IMR-90 (cell line): ENCODE data around the gene GSN. TPM values are rescaled to one million over a fixed set of nuclear protein-coding genes. Genes with fewer than 3 reads are reported as not detected.

Experiments used
- ATAC-seq: fragments of 200-7000 bp; cut with Tn5 transposase; 2 replicates; pipeline ENCODE4 v1.9.1; 2020; ENCODE audit warnings: low read depth, mild to moderate bottlenecking, moderate library complexity
- BruUV-seq: library from RNA; stranded (reverse); fragments of 400-500 nt; replicated peaks from 2 replicates; lab custom pipeline; 2021; lab: Mats Ljungman, UMichigan
- CTCF ChIA-PET: fragments of 300-600 bp; formaldehyde crosslinking; extraction: SDS; loops from one replicate; lab custom pipeline; 2021; ENCODE audit warnings: antibody characterized with exemption; lab: Yijun Ruan, JAX
- POLR2A ChIA-PET: fragments of 300-600 bp; sonication (Branson Sonifier 250); formaldehyde crosslinking; loops from one replicate; lab custom pipeline; 2022; ENCODE audit warnings: antibody characterized with exemption; ENCODE audit not compliant: unreplicated experiment; lab: Charles Lee
- DNase-seq: peaks from one replicate; pipeline ENCODE4 v3.0.0; 2013
- H2AFZ ChIP-seq: replicated peaks from 2 replicates; pipeline ENCODE3; 2013; ENCODE audit warnings: low read length, mild to moderate bottlenecking; ENCODE audit not compliant: poor library complexity
- H2AK5ac ChIP-seq: 2 replicates; pipeline ENCODE4 v1.6.1; 2013; ENCODE audit warnings: low read depth, low read length, inconsistent platforms
- H2AK9ac ChIP-seq: replicated peaks from 2 replicates; pipeline ENCODE3; 2013; ENCODE audit warnings: mild to moderate bottlenecking, low read depth, low read length, moderate library complexity; ENCODE audit not compliant: poor library complexity
- H2BK120ac ChIP-seq: 2 replicates; pipeline ENCODE4 v1.6.1; 2013; ENCODE audit warnings: low read depth, low read length, inconsistent platforms
- H2BK15ac ChIP-seq: 3 replicates; pipeline ENCODE4 v1.6.1; 2013; ENCODE audit warnings: low read depth, low read length, inconsistent platforms
- H2BK20ac ChIP-seq: 2 replicates; pipeline ENCODE4 v1.6.1; 2013; ENCODE audit warnings: low read depth, mild to moderate bottlenecking, inconsistent platforms, low read length, moderate library complexity
- H2BK5ac ChIP-seq: 2 replicates; pipeline ENCODE4 v1.6.1; 2013; ENCODE audit warnings: mild to moderate bottlenecking, low read depth, low read length, inconsistent platforms; ENCODE audit not compliant: poor library complexity, severe bottlenecking
- H3K14ac ChIP-seq: replicated peaks from 2 replicates; pipeline ENCODE4 v1.6.1; 2013; ENCODE audit warnings: low read depth, low read length, inconsistent platforms
- H3K18ac ChIP-seq: 2 replicates; pipeline ENCODE4 v1.6.1; 2013; ENCODE audit warnings: low read depth, low read length, control low read depth
- H3K23ac ChIP-seq: 2 replicates; pipeline ENCODE4 v1.6.1; 2013; ENCODE audit warnings: low read depth, low read length, inconsistent platforms
- H3K27ac ChIP-seq: 2 replicates; pipeline ENCODE4 v1.5.1; 2013; ENCODE audit warnings: mild to moderate bottlenecking, control low read depth, low read length; ENCODE audit not compliant: insufficient read depth
- H3K27me3 ChIP-seq: 2 replicates; pipeline ENCODE4 v1.6.1; 2013; ENCODE audit warnings: low read length; ENCODE audit not compliant: control insufficient read depth, insufficient read depth
- H3K36me3 ChIP-seq: 2 replicates; pipeline ENCODE4 v1.6.1; 2013; ENCODE audit warnings: low read length, mixed read lengths; ENCODE audit not compliant: control insufficient read depth, insufficient read depth
- H3K4ac ChIP-seq: 2 replicates; pipeline ENCODE4 v1.6.1; 2013; ENCODE audit warnings: low read depth, low read length, inconsistent platforms
- H3K4me1 ChIP-seq: 2 replicates; pipeline ENCODE4 v1.6.1; 2013; ENCODE audit warnings: low read length, mixed read lengths; ENCODE audit not compliant: control insufficient read depth, insufficient read depth
- H3K4me2 ChIP-seq: 2 replicates; pipeline ENCODE4 v1.6.1; 2013; ENCODE audit warnings: low read depth, mild to moderate bottlenecking, control low read depth, low read length, moderate library complexity
- H3K4me3 ChIP-seq: 2 replicates; pipeline ENCODE4 v1.5.1; 2013; ENCODE audit warnings: low read depth, mild to moderate bottlenecking, control low read depth, low read length, moderate library complexity; ENCODE audit not compliant: insufficient read depth
- H3K56ac ChIP-seq: 2 replicates; pipeline ENCODE4 v1.6.1; 2013; ENCODE audit warnings: low read length, inconsistent platforms; ENCODE audit not compliant: insufficient read depth; ENCODE audit errors: extremely low read depth
- H3K79me1 ChIP-seq, 2 experiments: 2 replicates each; pipeline ENCODE4 v1.6.1; 2013; ENCODE audit warnings: low read length in 2 of 2, inconsistent platforms in 1 of 2, low read depth in 1 of 2
- H3K9ac ChIP-seq: 2 replicates; pipeline ENCODE4 v1.6.1; 2013; ENCODE audit warnings: low read depth, low read length, control low read depth
- H3K9me1 ChIP-seq: 2 replicates; pipeline ENCODE4 v1.6.1; 2013; ENCODE audit warnings: low read length, inconsistent platforms; ENCODE audit not compliant: insufficient read depth
- H3K9me3 ChIP-seq: 2 replicates; pipeline ENCODE4 v1.6.1; 2013; ENCODE audit warnings: low read length; ENCODE audit not compliant: control insufficient read depth, insufficient read depth
- H4K20me1 ChIP-seq: 2 replicates; pipeline ENCODE4 v1.6.1; 2013; ENCODE audit warnings: low read length, inconsistent platforms; ENCODE audit not compliant: insufficient read depth
- H4K5ac ChIP-seq: 2 replicates; pipeline ENCODE4 v1.6.1; 2013; ENCODE audit warnings: mild to moderate bottlenecking, low read depth, low read length, control low read depth
- H4K8ac ChIP-seq, 2 experiments: 2 replicates each; pipeline ENCODE4 v1.6.1; 2013; ENCODE audit warnings: low read depth in 2 of 2, low read length in 2 of 2, control low read depth in 1 of 2, inconsistent platforms in 1 of 2
- H4K91ac ChIP-seq: 2 replicates; pipeline ENCODE4 v1.6.1; 2013; ENCODE audit warnings: low read depth, low read length, inconsistent platforms; ENCODE audit not compliant: insufficient read depth
- BHLHE40 ChIP-seq: fragments of 150-350 bp; IDR thresholded peaks from 2 replicates; pipeline ENCODE4 v1.6.1; 2016; ENCODE audit warnings: mild to moderate bottlenecking, low read depth, low read length
- CEBPB ChIP-seq: IDR thresholded peaks from 2 replicates; pipeline ENCODE4 v1.6.1; 2012; ENCODE audit warnings: low read depth, low read length, improper control_type of control experiment
- CHD1 ChIP-seq: IDR thresholded peaks from 2 replicates; pipeline ENCODE4 v1.6.1; 2012; ENCODE audit warnings: low read depth, low read length, improper control_type of control experiment
- ELK1 ChIP-seq: fragments of 150-350 bp; IDR thresholded peaks from 2 replicates; pipeline ENCODE4 v1.6.1; 2016; ENCODE audit warnings: low read depth, mild to moderate bottlenecking, low read length, moderate library complexity, borderline replicate concordance
- FOS ChIP-seq: fragments of 150-350 bp; IDR thresholded peaks from 2 replicates; pipeline ENCODE4 v1.6.1; 2016; ENCODE audit warnings: low read depth, low read length
- MAFK ChIP-seq: IDR thresholded peaks from 2 replicates; pipeline ENCODE4 v1.6.1; 2012; ENCODE audit warnings: low read depth, low read length, improper control_type of control experiment
- MAZ ChIP-seq: IDR thresholded peaks from 2 replicates; pipeline ENCODE4 v1.6.1; 2012; ENCODE audit warnings: low read depth, mild to moderate bottlenecking, low read length, improper control_type of control experiment, moderate library complexity, borderline replicate concordance
- MXI1 ChIP-seq: IDR thresholded peaks from 2 replicates; pipeline ENCODE4 v1.6.1; 2012; ENCODE audit warnings: low read depth, mild to moderate bottlenecking, low read length, moderate library complexity, borderline replicate concordance
- NFE2L2 ChIP-seq: fragments of 150-350 bp; IDR thresholded peaks from 2 replicates; pipeline ENCODE4 v1.6.1; 2016; ENCODE audit warnings: low read depth, mild to moderate bottlenecking, low read length
- POLR2A ChIP-seq: IDR thresholded peaks from 2 replicates; pipeline ENCODE4 v1.6.1; 2012; ENCODE audit warnings: mild to moderate bottlenecking, low read depth, low read length
- RAD21 ChIP-seq: IDR thresholded peaks from 2 replicates; pipeline ENCODE4 v1.6.1; 2012; ENCODE audit warnings: low read length, improper control_type of control experiment
- RCOR1 ChIP-seq: IDR thresholded peaks from 2 replicates; pipeline ENCODE4 v1.6.1; 2012; ENCODE audit warnings: mild to moderate bottlenecking, low read length, improper control_type of control experiment; ENCODE audit not compliant: insufficient replicate concordance
- RFX5 ChIP-seq: IDR thresholded peaks from 2 replicates; pipeline ENCODE4 v1.8.0; 2012; ENCODE audit warnings: low read depth, mild to moderate bottlenecking, low read length, moderate library complexity
- SMC3 ChIP-seq: fragments of 150-350 bp; IDR thresholded peaks from 2 replicates; pipeline ENCODE4 v1.6.1; 2016; ENCODE audit warnings: low read depth, mild to moderate bottlenecking, antibody characterized with exemption, low read length, moderate library complexity
- WGBS, 2 experiments: methylation state at CpG; one replicate each; pipeline versions ENCODE4 v1.1.5 to v1.1.7; 2013; ENCODE audit warnings: missing lambda C conversion rate in 2 of 2; ENCODE audit not compliant: insufficient read length in 1 of 2; ENCODE audit errors: extremely low coverage in 2 of 2; 5-methylcytosine and 5-hydroxymethylcytosine counted together
- dilution Hi-C: fragments of 300-500 bp; cut with HindIII; formaldehyde crosslinking; loops from one replicate; pipeline ENCODE4 v1.14.3; 2018; ENCODE audit warnings: low sequenced_read_pairs; ENCODE audit not compliant: unreplicated experiment
- in situ Hi-C: fragments of 300-500 bp; cut with MboI; formaldehyde crosslinking; loops from 3 replicates; pipeline ENCODE4 v1.14.3; 2019; ENCODE audit warnings: low sequenced_read_pairs, inconsistent platforms, mixed read lengths
- intact Hi-C: fragments of 100-400 bp; cut with micrococcal nuclease; formaldehyde crosslinking; loops from 2 replicates; pipeline ENCODE4 v1.10.0; 2022
- polyA plus RNA-seq, 3 experiments: library from polyadenylated mRNA; depleted of rRNA; stranded (reverse); fragments of >200 nt; gene quantifications; 2 replicates each; pipeline ENCODE4 v1.2.3, GENCODE V29; 2012; ENCODE audit warnings: low replicate concordance in 1 of 3
- total RNA-seq: library from RNA; depleted of rRNA; stranded (reverse); fragments of >200 nt; gene quantifications from 2 replicates; pipeline ENCODE4 v1.2.3, GENCODE V29; 2012
- TF ChIP-seq, protein P1 (sequence below): fragments of 150-350 bp; IDR thresholded peaks from 2 replicates; pipeline ENCODE4 v1.6.1; 2017; ENCODE audit warnings: mild to moderate bottlenecking, antibody characterized with exemption, low read length, low read depth

Gene GSN
- total and polyA plus RNA-seq, 2 of the 4 experiments (the other 2 are of a cell fraction) = 495 to 547 TPM

GRCh38 chr9:121289026-121289771, 21.2 kb downstream of the GSN start:
- Histone ChIP-seq H2BK5ac (peak overlapping the region; percentile 82), H2BK20ac (peak overlapping the region; percentile 88), H4K20me1 (0 out of 2 replicates have a peak, but pooled peaks cover 10% of the 10 kb centered on the region), H3K4me1 (peaks cover 42% of the 10 kb centered on the region), H3K9me1 (peaks cover 56% of the 10 kb centered on the region), H3K4me2 (peak overlapping the region; percentile 31), H2BK120ac (peak overlapping the region; percentile 100), H4K91ac (peak overlapping the region; percentile 84), H2BK15ac (peak overlapping the region; percentile 98; the same call in 2 of the 3 replicates), H3K27ac (peak overlapping the region; percentile 82), H3K4ac (peak overlapping the region; percentile 86), H2AFZ (peak overlapping the region; percentile 81), H3K14ac (peak overlapping the region; percentile 90), H4K8ac (peak overlapping the region; percentile 85 to 88), H3K18ac (peak overlapping the region; percentile 95), H2AK5ac (peak overlapping the region; percentile 99), H3K27me3 (no peaks in the 10 kb centered on the region), H3K56ac (0 out of 2 replicates have a peak overlapping the region, but pooled peaks have one; percentile 13), H3K79me1 (peaks cover 46 to 85% of the 10 kb centered on the region in 2 experiments), H3K9ac (peak overlapping the region; percentile 66), H4K5ac (peak overlapping the region; percentile 98), H2AK9ac (peak overlapping the region; percentile 93), H3K23ac (peak overlapping the region; percentile 53), H3K4me3 (no peak overlapping the region), H3K36me3 (peaks cover 30% of the 10 kb centered on the region), H3K9me3 (no peaks in the 10 kb centered on the region)
- BruUV-seq = no TSS peak
- DNase-seq (peak; percentile 74), ATAC-seq (peak; percentile 25)
- dilution Hi-C loops (no loop called here), in situ Hi-C loops (no loop called here), intact Hi-C loops (no loop called here)
- CTCF ChIA-PET = interaction anchor here (1.4 to 1.5 kb wide), 2 partner anchors 30 to 66 kb away, joined by 3 to 7 read pairs; no protein-coding TSS in a partner anchor
- WGBS, 2 experiments = no CpG with 5 or more reads among the region's 10 CpGs
- POLR2A ChIA-PET = no interaction called here
- TF ChIP-seq CHD1 = no peak
- TF ChIP-seq MAFK = no peak
- TF ChIP-seq RAD21 = no peak
- no peak for TF ChIP-seq CEBPB
- no peak for TF ChIP-seq ELK1
- TF ChIP-seq FOS = no peak
- no peak for TF ChIP-seq NFE2L2
- TF ChIP-seq MXI1 = no peak
- no peak for TF ChIP-seq RFX5
- TF ChIP-seq POLR2A = no peak
- TF ChIP-seq MAZ = peak; percentile 68; the same call in 1 of the 2 replicates
- TF ChIP-seq RCOR1 = peak; percentile 20
- TF ChIP-seq SMC3 = 0 out of 2 replicates have a peak, but pooled peaks have one; percentile 4
- no peak for TF ChIP-seq BHLHE40
- TF ChIP-seq, protein P1, sequence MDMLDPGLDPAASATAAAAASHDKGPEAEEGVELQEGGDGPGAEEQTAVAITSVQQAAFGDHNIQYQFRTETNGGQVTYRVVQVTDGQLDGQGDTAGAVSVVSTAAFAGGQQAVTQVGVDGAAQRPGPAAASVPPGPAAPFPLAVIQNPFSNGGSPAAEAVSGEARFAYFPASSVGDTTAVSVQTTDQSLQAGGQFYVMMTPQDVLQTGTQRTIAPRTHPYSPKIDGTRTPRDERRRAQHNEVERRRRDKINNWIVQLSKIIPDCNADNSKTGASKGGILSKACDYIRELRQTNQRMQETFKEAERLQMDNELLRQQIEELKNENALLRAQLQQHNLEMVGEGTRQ = no peak
